GM10266 (cell line): ENCODE data around the gene FOXP1.

Source experiments
- DNase-seq: peaks from one replicate; pipeline ENCODE4 v3.0.0; 2012; ENCODE audit errors: extremely low spot score
- TF ChIP-seq, protein P1 (sequence below): IDR thresholded peaks from 2 replicates; pipeline ENCODE4 v1.5.1; 2012; ENCODE audit warnings: mild to moderate bottlenecking, low read depth; ENCODE audit not compliant: control insufficient read depth, insufficient read depth; ENCODE audit errors: missing control alignments

FOXP1 gene

DNA sequence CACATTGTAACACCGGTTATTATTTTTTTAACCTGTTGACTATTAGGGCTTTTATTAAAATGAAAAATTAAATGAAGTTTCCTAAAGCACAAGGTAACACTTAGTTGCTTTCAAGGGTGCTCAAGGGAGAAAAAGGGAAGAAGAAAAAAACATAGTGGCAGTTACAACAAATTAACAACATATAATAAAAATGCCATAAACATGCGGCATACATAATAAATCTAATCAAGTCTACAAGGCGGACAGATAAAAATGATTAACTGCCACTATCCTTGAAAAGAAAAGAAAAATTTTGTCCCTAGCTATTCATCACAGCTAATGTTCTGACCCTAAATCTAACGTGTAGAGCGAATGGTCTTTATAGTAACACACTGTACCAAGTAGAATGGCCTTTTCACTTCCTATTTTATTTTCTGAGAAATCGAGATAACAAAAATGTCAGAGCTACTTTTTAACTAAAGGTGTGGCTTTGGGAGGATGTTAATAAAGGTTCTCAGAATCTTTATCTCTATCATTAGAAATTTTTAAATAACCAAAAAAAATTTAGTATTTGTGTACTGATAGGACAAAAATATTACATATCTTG, 194.9 kb downstream of the FOXP1 start:
- TF ChIP-seq, protein P1, sequence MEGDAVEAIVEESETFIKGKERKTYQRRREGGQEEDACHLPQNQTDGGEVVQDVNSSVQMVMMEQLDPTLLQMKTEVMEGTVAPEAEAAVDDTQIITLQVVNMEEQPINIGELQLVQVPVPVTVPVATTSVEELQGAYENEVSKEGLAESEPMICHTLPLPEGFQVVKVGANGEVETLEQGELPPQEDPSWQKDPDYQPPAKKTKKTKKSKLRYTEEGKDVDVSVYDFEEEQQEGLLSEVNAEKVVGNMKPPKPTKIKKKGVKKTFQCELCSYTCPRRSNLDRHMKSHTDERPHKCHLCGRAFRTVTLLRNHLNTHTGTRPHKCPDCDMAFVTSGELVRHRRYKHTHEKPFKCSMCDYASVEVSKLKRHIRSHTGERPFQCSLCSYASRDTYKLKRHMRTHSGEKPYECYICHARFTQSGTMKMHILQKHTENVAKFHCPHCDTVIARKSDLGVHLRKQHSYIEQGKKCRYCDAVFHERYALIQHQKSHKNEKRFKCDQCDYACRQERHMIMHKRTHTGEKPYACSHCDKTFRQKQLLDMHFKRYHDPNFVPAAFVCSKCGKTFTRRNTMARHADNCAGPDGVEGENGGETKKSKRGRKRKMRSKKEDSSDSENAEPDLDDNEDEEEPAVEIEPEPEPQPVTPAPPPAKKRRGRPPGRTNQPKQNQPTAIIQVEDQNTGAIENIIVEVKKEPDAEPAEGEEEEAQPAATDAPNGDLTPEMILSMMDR, result no peak
- DNase-seq, result no peak

DNA sequence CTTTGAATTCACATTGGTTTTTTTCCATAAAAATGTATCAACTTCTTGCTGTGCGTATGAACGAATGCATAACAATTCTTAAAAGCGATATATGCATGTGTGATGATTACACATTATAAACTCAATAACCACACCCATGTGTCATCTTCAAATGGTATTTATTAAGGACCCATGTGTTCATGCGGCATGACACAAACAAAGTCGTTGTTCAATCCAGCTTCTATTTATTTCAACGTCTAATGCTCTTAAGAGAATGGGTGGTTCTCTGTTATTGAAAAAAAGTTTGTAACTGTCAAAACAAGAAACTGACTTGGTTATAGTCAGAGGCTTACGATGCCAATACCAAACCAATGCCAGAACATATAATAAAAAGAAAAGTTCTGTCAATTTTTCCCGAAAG, 195.9 kb downstream of the FOXP1 start:
- TF ChIP-seq, protein P1, result no peak

DNA sequence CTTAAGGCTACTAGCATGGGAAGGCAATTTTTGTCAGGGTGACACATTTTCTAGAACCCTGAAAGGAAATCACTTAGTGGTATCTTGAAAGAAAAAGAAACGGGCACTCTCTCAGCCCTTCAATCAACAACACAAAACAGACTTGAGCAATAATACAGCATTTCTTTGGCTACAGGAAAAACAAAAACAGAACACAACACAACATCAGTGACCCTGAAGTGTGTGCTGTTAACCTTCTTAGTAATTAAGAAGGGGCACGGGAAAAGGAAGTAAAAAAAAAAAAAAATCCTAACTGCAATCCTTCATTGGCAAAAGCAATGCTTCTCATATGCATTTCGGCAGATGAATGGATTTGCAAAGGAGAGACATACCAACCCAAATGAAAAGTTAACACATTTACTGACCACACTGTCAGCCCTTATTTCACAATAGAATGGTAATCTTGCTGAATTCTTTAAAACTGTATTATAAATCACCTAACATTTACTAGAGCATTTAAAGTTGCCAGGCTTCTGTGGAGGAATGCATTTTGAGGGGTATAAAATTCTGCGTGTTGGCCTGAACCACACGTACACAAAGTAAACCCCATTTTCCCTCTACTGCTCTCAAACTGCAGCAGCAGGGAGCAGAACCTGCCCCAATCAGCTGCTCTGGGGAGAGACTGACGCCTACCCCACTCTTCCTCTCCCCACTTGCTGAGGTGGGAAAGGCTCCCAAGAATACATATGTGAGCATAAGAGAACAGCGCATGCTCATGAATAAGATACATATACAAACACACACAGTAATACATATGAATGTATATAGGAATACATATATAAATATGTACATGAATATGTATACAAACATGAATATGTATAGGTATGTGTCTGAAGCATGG, 198.5 kb downstream of the FOXP1 start:
- TF ChIP-seq, protein P1, result no peak
- no peak for DNase-seq

More for the DNA sequence above, 195.9 kb downstream of the FOXP1 start:
- no peak for DNase-seq

DNA sequence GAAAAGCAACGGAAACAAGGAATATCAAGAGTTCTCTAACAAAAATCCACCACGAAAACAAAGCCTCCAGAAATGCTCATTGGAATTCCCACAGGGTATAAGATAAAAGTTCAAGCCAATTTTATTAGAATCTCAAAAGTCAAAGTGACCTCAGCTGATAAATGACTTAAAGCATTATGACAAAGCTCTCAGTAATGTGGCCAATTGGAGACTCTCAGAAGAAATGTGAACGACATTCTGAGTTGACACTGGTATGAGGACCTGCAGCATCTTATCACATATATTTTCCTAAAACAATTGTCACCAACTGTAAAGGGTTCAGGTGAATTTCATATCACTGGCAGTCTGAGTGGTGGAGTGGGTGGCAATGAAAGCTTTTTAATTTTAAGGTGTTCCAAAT, 199.1 kb downstream of the FOXP1 start:
- TF ChIP-seq, protein P1, result no peak

DNA sequence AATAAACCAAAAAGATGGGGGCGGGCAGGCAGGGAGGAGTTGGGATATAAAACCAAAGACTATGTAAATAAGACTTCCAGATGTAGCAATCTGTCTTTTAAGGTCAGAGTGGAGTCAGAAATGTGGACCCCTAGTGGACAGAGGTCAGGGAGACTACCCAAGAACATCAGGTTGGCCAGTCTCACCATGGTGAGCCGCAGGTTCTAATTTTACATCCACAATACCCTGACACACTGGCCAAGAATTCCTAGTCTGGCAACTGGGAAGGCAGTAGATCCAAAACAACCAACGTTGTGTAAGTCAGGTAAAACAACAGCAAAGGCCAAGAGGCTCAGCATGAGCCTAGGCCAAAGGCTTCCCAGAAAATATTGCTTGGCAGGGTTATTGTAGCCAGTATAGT, 203.4 kb downstream of the FOXP1 start:
- DNase-seq, result no peak
- TF ChIP-seq, protein P1, result no peak

More for the DNA sequence above, 199.1 kb downstream of the FOXP1 start:
- no peak for DNase-seq

DNA sequence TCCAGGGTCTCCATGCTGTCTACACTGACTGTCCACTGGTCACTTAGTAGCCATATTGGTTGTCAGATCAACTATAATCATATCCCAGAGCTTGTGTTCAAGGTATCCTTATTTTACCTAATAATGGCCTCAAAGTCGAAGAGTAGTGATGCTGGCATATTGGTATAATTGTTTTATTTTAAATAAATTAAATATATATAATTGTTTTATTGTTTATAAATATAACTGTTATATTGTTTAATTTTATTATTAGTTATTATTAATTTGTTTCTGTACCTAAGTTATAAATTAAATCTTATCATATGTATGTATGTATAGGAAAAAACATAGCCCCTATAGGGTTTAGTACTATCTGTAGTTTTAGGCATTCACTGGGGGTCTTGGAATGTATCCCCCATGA, 205.0 kb downstream of the FOXP1 start:
- DNase-seq, result no peak
- TF ChIP-seq, protein P1, result no peak

DNA sequence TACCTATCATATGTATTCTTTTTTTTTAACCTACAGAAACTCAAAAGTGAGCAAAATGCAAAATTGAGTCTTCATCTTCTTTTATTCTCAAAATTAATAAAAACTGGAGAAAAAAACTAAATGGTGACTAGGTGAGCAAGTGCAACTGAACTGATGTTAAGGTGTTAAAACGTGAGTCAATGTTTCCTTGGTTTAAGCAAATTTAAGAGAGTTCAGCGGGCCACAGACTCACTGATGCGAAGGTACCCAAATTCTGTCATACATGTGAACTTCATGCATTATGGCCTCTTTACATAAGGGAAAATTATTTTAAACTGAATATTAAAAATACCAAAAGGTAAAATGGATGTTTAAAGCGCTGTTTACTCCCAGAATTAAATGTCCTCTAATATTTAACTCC, 206.6 kb downstream of the FOXP1 start:
- TF ChIP-seq, protein P1, result no peak
- no peak for DNase-seq
